ENCODE results near the gene CYTH3.
"Not testable (repeated sequence)": the region's sequence is repeated elsewhere in the genome, so short reads cannot be mapped to it uniquely, and the experiment has no call there.

CYTH3 gene

DNA sequence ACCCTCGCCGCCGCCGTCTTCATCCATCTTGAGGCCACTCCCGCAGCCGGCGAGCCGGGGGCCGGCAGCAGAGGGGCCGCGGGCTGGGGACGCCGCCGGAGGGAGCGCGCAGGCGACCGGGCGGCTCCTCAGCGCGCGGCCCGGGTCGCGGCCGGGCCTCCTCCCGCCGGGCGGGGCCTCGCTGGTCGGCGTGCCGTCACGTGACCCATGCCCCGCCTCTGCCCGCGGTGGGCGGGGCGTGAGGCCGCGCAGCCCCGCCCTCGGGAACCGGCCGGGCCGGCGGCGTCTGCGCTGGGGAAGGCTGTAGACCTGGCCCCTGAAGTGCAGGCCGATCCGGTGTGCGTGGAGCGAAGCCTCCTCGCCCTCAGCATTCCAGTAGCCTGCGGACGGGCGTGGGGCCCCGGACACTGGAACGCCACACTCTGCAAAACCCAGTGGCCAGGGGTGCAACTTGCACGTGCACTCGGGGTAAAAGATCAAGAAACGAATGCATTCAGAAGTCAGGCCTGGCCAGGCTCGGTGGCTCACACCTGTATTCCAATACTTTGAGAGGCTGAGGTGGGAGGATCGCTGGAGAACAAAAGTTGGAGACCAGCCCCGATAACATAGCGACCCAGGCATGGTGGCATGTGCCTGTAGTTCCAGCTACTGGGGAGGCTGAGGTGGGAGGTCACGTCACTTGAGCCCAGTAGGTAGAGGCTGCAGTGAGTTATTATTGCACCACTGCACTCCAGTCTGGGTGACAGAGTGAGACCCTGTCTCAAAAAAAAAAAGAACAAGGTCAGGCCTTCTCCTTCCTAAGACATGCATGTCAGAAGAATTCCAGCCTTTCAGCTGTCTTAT, at the start of gene CYTH3:
CYTH3 (minus strand) TSS at position 144 of the 843 bp plus-strand sequence; CDS start at position 27, 117 bp downstream.
- DNase-seq, result peak; percentile 79

DNA sequence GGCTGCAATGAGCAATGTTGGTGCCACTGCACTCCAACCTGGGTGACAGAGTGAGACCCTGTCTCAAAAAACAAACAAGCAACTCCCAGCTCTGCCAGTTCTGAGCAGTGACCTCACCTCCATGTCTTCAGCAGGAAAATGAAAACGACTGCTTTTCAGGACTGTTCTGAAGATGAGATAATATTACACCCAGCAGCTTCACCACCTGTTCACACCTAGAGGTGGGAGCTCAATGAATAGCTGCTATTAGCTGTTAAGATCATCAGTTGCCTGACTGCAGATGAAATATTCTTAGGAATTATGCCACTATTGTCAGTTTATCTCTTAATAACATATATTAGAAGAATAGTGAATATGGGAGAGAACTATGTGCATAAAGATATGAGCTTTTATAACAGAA, 48.4 kb upstream of the CYTH3 start:
- no peak for DNase-seq

GRCh38 chr7:6317797-6318438, 45.5 kb upstream of the CYTH3 start:
- DNase-seq, result peak; percentile 4

DNA sequence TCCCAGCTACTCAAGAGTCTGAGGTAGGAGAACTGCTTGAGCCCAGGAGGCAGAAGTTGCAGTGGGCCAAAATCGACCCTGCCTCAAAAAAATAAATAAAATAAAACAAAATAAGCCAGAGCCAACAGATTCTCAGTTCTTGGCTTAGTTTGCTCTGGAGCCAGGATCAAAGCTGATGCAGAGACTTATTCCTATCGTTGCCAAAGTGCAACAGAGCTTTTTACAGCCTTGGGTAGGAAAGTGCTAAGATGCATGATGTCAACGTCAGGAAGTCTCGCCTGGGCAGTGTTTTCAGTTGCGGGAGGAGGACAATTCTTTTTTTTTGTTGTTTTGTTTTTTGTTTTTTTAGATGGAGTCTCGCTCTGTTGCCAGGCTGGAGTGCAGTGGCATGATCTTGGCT, 43.8 kb upstream of the CYTH3 start:
- no peak for DNase-seq

DNA sequence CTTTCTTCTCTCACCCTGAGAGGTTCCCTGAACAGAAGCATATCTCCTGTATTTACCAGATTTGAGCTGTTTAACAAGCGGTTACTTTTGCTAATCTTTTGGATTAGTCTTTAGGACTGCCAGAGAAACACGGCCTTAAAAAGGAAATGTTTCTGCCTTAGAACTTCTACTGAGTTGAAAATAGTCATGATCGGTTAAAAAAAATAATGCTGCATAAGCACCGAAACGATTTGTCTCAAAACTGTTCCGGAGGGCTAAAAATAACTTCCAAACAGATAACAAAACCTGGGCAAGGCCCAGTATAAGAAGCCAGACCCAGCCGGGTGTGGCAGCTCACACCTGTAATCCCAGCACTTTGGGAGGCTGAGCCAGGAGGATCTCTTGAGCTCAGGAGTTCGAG, 43.3 kb upstream of the CYTH3 start:
- no peak for DNase-seq

- no peak for DNase-seq
Observed at GRCh38 chr7:6310271-6310993, 38.0 kb upstream of the CYTH3 start.

DNA sequence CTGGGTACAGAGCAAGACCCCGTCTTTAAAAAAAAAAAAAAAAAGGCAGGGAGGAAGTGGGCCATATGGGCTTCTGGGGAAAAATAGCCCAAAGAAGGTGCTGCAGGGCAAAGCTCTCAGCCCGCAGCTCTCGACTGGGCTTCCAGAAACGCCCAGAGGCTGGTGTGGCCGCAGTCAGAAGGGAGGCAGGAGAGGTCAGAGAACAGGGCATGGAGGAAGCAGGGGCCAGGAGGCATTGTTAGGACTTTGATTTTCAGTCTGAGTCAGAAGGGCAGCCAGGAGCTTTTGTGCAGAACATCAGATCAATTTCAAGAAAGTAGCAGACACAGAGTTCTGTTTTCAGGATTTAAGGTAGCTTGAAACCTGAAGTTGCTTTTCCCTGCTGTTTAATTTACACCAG, 35.3 kb upstream of the CYTH3 start:
- no peak for DNase-seq

GRCh38 chr7:6306471-6306870, 34.0 kb upstream of the CYTH3 start:
- DNase-seq, result no peak

GRCh38 chr7:6305330-6305729, 32.9 kb upstream of the CYTH3 start:
- DNase-seq, result no peak

GRCh38 chr7:6301446-6301845, 29.0 kb upstream of the CYTH3 start:
- DNase-seq, result not testable (repeated sequence)

GRCh38 chr7:6299774-6300173, 27.4 kb upstream of the CYTH3 start:
- DNase-seq, result no peak

GRCh38 chr7:6294839-6295238, 22.4 kb upstream of the CYTH3 start:
- no peak for DNase-seq

DNA sequence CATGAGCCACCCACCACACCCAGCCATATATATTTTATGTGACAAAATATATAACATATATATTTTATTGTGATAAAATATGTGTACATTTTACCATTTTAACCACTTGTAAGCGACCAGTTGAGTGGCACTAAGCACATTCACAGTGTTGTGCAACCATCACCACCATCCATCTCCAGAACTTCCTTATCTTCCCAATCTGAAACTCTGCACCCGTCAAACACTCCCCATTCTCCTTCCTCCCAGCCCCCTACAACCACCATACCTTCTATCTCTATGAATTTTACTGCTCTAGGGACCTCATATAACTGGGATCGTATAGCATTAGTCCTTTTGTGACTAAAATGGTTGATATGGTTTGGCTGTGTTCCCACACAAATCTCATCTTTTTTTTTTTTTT, 20.8 kb upstream of the CYTH3 start:
- DNase-seq, result no peak

DNA sequence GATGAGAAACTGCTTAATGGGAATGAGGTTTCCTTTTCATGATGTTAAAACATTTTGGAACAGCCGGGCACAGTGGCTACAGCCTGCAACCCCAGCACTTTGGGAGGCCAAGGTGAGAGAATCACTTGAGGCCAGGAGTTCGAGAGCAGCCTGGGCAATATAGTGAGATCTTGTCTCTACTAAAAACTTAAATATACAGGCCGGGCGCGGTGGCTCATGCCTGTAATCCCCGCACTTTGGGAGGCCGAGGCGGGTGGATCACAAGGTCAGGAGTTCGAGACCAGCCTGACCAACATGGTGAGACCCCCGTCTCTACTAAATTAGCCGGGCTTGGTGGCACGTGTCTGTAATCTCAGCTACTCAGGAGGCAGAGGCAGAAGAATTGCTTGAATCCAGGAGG, 19.5 kb upstream of the CYTH3 start:
- DNase-seq, result not testable (repeated sequence)

DNA sequence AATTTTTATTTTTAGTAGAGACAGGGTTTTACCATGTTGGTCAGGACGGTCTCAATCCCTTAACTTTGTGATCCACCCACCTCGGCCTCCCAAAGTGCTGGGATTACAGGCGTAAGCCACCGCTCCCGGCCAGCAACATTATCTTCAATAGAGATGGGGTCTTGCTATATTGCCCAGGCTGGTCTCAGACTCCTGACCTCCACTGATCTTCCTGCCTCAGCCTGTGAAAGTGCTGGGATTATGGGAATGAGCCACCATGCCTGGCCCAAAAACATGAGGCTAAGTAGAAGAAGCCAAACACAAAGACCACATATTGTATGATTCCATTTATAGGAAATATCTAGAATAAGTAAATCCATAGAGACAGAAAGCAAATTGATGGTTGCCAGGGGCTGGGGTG, 19.1 kb upstream of the CYTH3 start:
- DNase-seq, result no peak

DNA sequence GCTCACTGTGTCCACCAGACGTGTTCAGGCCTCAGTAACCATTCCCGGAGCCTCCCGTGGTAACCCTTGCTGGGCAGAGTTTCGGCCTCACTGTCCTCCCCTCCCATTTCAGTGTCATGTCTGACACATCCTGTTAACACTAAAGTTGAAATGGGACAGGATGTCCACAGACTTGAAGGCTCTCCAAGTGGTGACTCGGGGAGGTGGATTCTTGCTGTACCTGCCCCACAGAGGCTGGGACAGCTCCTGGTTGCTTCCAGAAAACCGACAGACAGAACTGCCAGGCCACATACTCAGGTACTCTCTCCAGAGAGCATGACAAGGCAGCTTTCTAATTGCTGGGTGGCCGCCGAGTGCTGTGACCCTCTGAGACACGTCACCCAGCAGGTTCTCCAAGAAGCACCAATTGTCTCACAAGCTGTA, 17.9 kb upstream of the CYTH3 start:
- no peak for DNase-seq

- DNase-seq, result no peak
Observed at GRCh38 chr7:6288270-6288860, 15.9 kb upstream of the CYTH3 start.

DNA sequence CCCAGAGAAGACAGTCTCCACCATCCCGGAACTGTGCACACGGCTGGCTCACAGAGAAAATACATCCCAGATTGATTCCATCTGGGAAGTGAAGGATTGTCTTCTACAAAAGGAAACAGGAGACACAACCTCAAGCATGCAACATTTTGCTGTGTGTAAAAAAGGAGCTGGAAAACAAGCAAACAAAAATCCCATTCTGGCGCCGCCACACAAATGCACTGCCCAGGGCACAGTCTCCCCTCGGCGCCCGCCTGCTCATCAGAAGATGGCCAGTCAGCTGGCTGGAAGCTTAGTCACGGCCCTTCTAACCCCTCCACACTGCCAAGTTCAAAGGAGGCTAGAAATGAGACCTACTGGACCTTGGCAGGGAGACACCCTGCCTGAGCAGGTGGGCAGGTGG, 14.1 kb upstream of the CYTH3 start:
- DNase-seq, result no peak

DNA sequence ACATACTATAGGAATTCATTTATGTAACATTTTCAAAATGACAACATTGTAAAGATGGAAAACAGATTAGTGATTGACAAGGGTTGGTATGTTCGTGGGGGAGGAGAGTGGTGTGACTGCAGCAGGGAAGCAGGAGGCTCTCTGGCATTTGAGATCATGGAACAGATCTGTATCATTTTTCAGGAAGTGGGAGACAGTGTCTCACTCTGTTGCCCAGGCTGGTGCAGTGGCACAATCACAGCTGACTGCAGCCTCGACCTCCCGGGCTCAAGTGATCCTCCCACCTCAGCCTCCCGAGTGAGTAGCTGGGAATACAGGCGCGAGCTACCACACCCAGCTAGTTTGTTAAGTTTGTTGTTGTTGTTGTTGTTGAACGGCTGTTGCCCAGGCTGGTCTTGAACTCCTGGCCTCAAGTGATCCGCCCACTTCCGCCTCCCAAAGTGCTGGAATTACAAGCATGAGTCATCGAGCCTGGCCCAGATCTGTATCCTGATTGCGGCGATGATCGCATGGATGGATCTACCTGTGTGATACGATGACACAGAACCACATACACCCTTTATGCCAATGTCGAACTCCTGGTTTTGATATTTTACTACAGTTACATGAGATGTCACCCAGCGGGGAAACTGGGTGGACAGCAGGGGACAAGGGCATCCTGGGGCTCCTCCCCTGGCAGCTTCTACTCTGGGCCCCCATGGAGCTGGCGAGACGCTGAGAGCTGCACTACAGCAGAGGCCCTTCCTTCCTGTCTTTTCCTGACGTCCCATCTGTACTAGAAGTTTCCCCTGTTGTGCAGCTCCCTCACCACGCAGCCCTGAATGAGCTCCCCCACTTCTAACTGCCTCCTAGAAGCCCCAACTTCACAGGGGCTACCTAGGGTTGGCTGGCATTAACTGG, 12.3 kb upstream of the CYTH3 start:
- no peak for DNase-seq

- DNase-seq, result no peak
Observed at GRCh38 chr7:6284055-6284400, 11.6 kb upstream of the CYTH3 start.

- not testable (repeated sequence) for DNase-seq
Observed at GRCh38 chr7:6283391-6284054, 11.1 kb upstream of the CYTH3 start.

GRCh38 chr7:6279937-6280336, 7.5 kb upstream of the CYTH3 start:
- no peak for DNase-seq
